ENCODE measurements around the gene ANKRD33B. TPM values are rescaled to one million over a fixed set of nuclear protein-coding genes. Genes with fewer than 3 reads are reported as not detected.

ANKRD33B gene
- total and polyA plus RNA-seq, 2 experiments from 2014 or later, result 0.71 to 1.5 TPM

DNA sequence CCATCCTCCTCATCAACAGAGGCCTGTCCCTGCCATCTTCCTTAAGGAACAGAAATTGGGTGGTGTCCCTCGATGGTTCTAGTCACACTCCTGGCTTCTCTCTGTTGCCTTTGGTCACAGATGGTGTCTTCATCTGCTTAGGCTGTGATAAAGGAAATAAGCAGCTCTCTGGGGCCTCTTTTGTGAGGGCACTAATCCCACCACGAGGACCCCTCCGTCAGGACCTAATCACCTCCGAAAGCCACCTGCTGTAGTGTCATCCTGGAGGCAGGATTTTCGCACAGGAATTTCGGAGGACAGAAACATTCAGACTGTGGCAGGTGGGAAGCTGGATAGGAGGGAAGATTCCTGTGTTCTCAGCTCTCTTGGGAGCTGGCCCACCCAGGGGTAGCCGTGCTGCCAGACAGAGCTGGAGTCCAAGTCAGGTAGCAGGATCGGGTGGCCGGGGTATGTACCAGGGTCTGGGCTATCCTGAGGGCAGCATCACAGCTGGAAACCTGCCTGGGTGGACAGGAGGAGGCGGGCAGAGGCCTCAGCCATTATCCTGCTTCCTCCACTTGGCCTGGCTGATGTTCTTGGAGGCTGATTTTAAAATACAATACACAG is 59.5 kb downstream of the ANKRD33B start:
- Histone ChIP-seq H3K27me3 (replicated peaks; ENCODE audit: insufficient read depth) (no peaks in the 10 kb centered on the region), H3K79me2 (ENCODE audit: insufficient read depth) (no peaks in the 10 kb centered on the region), H3K4me1 (ENCODE audit: insufficient read depth) (0 out of 2 replicates have a peak, but pooled peaks cover 6% of the 10 kb centered on the region), H3K9me2 (ENCODE audit: insufficient read depth) (no peaks in the 10 kb centered on the region), H3K36me3 (ENCODE audit: low read depth) (no peaks in the 10 kb centered on the region), H3K9ac (no peak overlapping the region), H2AFZ (no peak overlapping the region), H3K4me2 (ENCODE audit: unreplicated experiment) (no peak overlapping the region), H3F3A (ENCODE audit: insufficient read depth) (peaks cover 8% of the 10 kb centered on the region; the same call in 1 of the 2 replicates), H4K20me1 (ENCODE audit: insufficient read depth) (no peaks in the 10 kb centered on the region), H3K27ac (no peak overlapping the region), H3K9me3 (ENCODE audit: low read depth) (no peaks in the 10 kb centered on the region), H3K4me3 (no peak overlapping the region)
- TF ChIP-seq EZH2phosphoT487 (IDR thresholded peaks at IDR 0.05; ENCODE audit: insufficient read depth, low read depth) (no peak), EZH2 (IDR thresholded peaks at IDR 0.05; ENCODE audit: insufficient read depth, poor library complexity, severe bottlenecking) (no peak)
- WGBS, 2 experiments (ENCODE audit: low coverage in 1 of 2, low lambda C conversion rate in 2 of 2, missing lambda C conversion rate in 2 of 2), result 81 to 86% methylated on average over 10 of the region's 10 CpGs
- in situ Hi-C loops (cut with MboI), result no loop called here
- DNase-seq, result no peak

DNA sequence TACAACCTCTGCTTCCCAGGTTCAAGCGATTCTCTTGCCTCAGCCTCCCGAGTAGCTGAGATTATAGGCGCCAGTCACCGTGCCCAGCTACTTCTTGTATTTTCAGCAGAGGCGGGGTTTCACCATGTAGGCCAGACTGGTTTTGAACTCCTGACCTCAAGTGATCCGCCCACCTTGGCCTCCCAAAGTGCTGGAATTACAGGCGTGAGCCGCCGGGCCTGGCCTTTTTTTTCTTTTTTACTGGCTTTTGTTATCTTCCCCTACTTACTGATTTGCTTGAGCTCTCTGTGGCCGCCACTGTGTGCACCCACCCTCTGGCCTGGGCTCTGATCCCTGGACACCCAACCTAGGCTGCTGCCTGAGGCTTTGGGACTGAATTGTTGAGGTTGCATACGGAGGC is 60.3 kb downstream of the ANKRD33B start:
- Histone ChIP-seq H3K79me2 (ENCODE audit: insufficient read depth) (no peaks in the 10 kb centered on the region), H2AFZ (no peak overlapping the region), H3K9me2 (ENCODE audit: insufficient read depth) (no peaks in the 10 kb centered on the region), H3K36me3 (ENCODE audit: low read depth) (no peaks in the 10 kb centered on the region), H3K4me3 (no peak overlapping the region), H3F3A (ENCODE audit: insufficient read depth) (peaks cover 8% of the 10 kb centered on the region; the same call in 1 of the 2 replicates), H3K4me1 (ENCODE audit: insufficient read depth) (0 out of 2 replicates have a peak, but pooled peaks cover 6% of the 10 kb centered on the region), H3K27ac (no peak overlapping the region), H3K4me2 (ENCODE audit: unreplicated experiment) (no peak overlapping the region), H3K9ac (no peak overlapping the region), H4K20me1 (ENCODE audit: insufficient read depth) (no peaks in the 10 kb centered on the region), H3K9me3 (ENCODE audit: low read depth) (no peaks in the 10 kb centered on the region), H3K27me3 (replicated peaks; ENCODE audit: insufficient read depth) (no peaks in the 10 kb centered on the region)
- in situ Hi-C loops (cut with MboI), result no loop called here
- no peak for DNase-seq
- 90% methylated on average over 11 of the region's 11 CpGs for WGBS, 2 experiments (ENCODE audit: low coverage in 1 of 2, low lambda C conversion rate in 2 of 2, missing lambda C conversion rate in 2 of 2)
- TF ChIP-seq EZH2 (IDR thresholded peaks at IDR 0.05; ENCODE audit: insufficient read depth, poor library complexity, severe bottlenecking) (no peak), EZH2phosphoT487 (IDR thresholded peaks at IDR 0.05; ENCODE audit: insufficient read depth, low read depth) (no peak)

DNA sequence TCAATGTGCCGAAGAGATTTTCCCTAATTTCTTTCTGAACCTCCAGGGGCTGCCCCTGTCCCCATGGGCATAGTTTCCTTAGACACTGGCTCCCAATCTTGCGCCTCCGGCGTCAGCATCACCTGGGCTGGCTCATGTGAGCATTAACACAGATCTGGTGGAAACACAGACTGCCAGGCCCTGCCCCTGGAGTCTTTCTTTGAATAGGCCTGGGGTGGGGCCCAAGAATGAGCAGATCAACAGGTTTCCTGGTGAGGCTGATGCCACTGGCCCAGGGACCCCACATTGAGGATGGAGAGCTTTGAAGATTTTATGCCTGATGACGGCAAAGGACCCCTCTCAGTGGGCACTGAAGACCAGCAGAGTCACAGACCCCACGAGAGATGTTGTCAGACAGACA is 60.8 kb downstream of the ANKRD33B start:
- Histone ChIP-seq H3K4me3 (no peak overlapping the region), H2AFZ (no peak overlapping the region), H3K9me2 (ENCODE audit: insufficient read depth) (no peaks in the 10 kb centered on the region), H3K79me2 (ENCODE audit: insufficient read depth) (no peaks in the 10 kb centered on the region), H3K9me3 (ENCODE audit: low read depth) (no peaks in the 10 kb centered on the region), H3K36me3 (ENCODE audit: low read depth) (no peaks in the 10 kb centered on the region), H4K20me1 (ENCODE audit: insufficient read depth) (no peaks in the 10 kb centered on the region), H3K9ac (no peak overlapping the region), H3K27me3 (replicated peaks; ENCODE audit: insufficient read depth) (no peaks in the 10 kb centered on the region), H3F3A (ENCODE audit: insufficient read depth) (peaks cover 8% of the 10 kb centered on the region; the same call in 1 of the 2 replicates), H3K4me2 (ENCODE audit: unreplicated experiment) (no peak overlapping the region), H3K27ac (no peak overlapping the region), H3K4me1 (ENCODE audit: insufficient read depth) (0 out of 2 replicates have a peak, but pooled peaks cover 6% of the 10 kb centered on the region)
- TF ChIP-seq EZH2 (IDR thresholded peaks at IDR 0.05; ENCODE audit: insufficient read depth, poor library complexity, severe bottlenecking), result no peak
- no peak for TF ChIP-seq EZH2phosphoT487 (IDR thresholded peaks at IDR 0.05; ENCODE audit: insufficient read depth, low read depth)
- WGBS, 2 experiments (ENCODE audit: low coverage in 1 of 2, low lambda C conversion rate in 2 of 2, missing lambda C conversion rate in 2 of 2), result 91 to 96% methylated on average over 6 of the region's 6 CpGs
- in situ Hi-C loops (cut with MboI), result loop anchor here (5.0 kb wide), 1 partner anchor 172 kb away; no protein-coding TSS in a partner anchor
- DNase-seq, result no peak

DNA sequence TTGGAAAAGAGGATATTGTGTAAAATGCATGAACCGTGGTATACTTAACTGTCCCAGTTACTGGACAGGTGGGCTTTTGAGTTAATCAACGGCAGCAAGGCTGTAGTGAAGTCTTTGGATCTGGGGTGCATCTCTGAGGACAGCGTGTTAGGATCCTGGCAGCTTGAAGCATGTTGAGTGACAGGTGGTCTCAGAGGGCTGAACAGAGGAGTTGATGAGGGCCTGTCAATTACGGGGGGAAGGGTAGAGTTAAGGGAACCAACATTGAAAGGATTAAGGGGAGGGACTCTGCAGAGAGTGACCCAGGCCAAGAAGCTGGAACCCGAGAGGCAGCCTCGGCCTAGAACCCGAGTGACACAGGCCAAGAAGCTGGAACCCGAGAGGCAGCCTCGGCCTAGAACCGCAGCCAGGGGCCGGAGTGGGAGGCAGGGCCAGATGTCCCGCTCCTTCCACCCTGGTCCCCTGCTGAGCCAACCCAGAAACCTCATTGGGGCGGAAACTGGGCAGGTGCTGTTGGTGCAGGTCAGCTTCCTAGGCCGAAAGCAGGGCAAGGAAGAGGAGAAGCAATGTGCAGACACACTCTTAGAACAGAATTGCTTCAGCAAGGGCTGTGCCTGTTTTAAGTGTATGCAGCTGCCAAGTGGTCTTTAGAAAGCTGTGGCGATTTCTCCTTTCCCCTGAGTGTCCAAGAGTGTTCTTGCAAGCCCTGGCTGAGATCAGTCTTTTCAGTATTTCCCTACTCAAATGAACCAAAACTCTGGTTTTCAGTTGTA is 62.0 kb downstream of the ANKRD33B start:
- H3K4me3 ChIP-seq, result no peak overlapping the region

More for the DNA sequence above, 62.0 kb downstream of the ANKRD33B start:
- Histone ChIP-seq H3K9me3 (ENCODE audit: low read depth) (no peaks in the 10 kb centered on the region), H3K4me2 (ENCODE audit: unreplicated experiment) (no peak overlapping the region), H4K20me1 (ENCODE audit: insufficient read depth) (no peaks in the 10 kb centered on the region), H3K4me1 (ENCODE audit: insufficient read depth) (0 out of 2 replicates have a peak, but pooled peaks cover 6% of the 10 kb centered on the region), H3K27ac (no peak overlapping the region), H3K79me2 (ENCODE audit: insufficient read depth) (no peaks in the 10 kb centered on the region), H3K9me2 (ENCODE audit: insufficient read depth) (no peaks in the 10 kb centered on the region), H2AFZ (no peak overlapping the region), H3K9ac (no peak overlapping the region), H3K36me3 (ENCODE audit: low read depth) (no peaks in the 10 kb centered on the region), H3K27me3 (replicated peaks; ENCODE audit: insufficient read depth) (no peaks in the 10 kb centered on the region), H3F3A (ENCODE audit: insufficient read depth) (peaks cover 8% of the 10 kb centered on the region; the same call in 1 of the 2 replicates)
- TF ChIP-seq EZH2phosphoT487 (IDR thresholded peaks at IDR 0.05; ENCODE audit: insufficient read depth, low read depth) (no peak), EZH2 (IDR thresholded peaks at IDR 0.05; ENCODE audit: insufficient read depth, poor library complexity, severe bottlenecking) (no peak)
- in situ Hi-C loops (cut with MboI), result loop anchor here (5.0 kb wide), 1 partner anchor 174 kb away; no protein-coding TSS in a partner anchor
- no peak for DNase-seq
- WGBS, 2 experiments (ENCODE audit: low coverage in 1 of 2, low lambda C conversion rate in 2 of 2, missing lambda C conversion rate in 2 of 2), result 93 to 95% methylated on average over 15 of the region's 15 CpGs
